OCI-LY7 (cell line): Measurements from ENCODE around the gene ANKRD9. TPM values are rescaled to one million over a fixed set of nuclear protein-coding genes. Genes with fewer than 3 reads are reported as not detected.

Experiments
- BruUV-seq: library from RNA; stranded (reverse); fragments of 400-500 nt; replicated peaks from 2 replicates; lab custom pipeline; 2021; lab: Mats Ljungman, UMichigan
- CTCF ChIA-PET: fragments of 300-600 bp; sonication (Branson Sonifier 250); formaldehyde crosslinking; loops from one replicate; lab custom pipeline; 2022; ENCODE audit warnings: antibody characterized with exemption; ENCODE audit not compliant: unreplicated experiment; lab: Charles Lee
- POLR2A ChIA-PET: fragments of 300-600 bp; sonication (Branson Sonifier 250); formaldehyde crosslinking; loops from one replicate; lab custom pipeline; 2022; ENCODE audit warnings: antibody characterized with exemption; lab: Charles Lee
- DNase-seq: peaks from one replicate; pipeline ENCODE4 v3.0.0-alpha.2; 2015; ENCODE audit warnings: low spot score
- H2AFZ ChIP-seq: fragments of 200-600 bp; sonication (generic), shearing (Covaris generic); 2 replicates; pipeline ENCODE4 v1.6.1; 2014; ENCODE audit warnings: mild to moderate bottlenecking, antibody characterized with exemption, low read length, moderate library complexity
- H3K27ac ChIP-seq: fragments of 200-600 bp; sonication (generic); 2 replicates; pipeline ENCODE4 v1.5.1; 2014; ENCODE audit warnings: mixed run types, low read depth, mild to moderate bottlenecking, moderate library complexity, low read length, inconsistent platforms; ENCODE audit not compliant: poor library complexity, severe bottlenecking
- H3K36me3 ChIP-seq: fragments of 200-600 bp; sonication (generic); 2 replicates; pipeline ENCODE4 v1.6.1; 2014; ENCODE audit warnings: mild to moderate bottlenecking, antibody characterized with exemption, low read length, moderate library complexity, mixed read lengths; ENCODE audit not compliant: insufficient read depth
- H3K4me1 ChIP-seq: fragments of 200-600 bp; sonication (generic); 2 replicates; pipeline ENCODE4 v1.5.1; 2014; ENCODE audit warnings: mild to moderate bottlenecking, low read length; ENCODE audit not compliant: insufficient read depth, poor library complexity, severe bottlenecking
- H3K4me2 ChIP-seq: fragments of 200-600 bp; sonication (generic); 2 replicates; pipeline ENCODE4 v1.6.1; 2014; ENCODE audit warnings: mild to moderate bottlenecking, low read length
- H3K4me3 ChIP-seq: fragments of 200-600 bp; sonication (generic); 2 replicates; pipeline ENCODE4 v1.5.1; 2014; ENCODE audit warnings: mild to moderate bottlenecking, low read depth, low read length; ENCODE audit not compliant: poor library complexity, severe bottlenecking
- H3K79me2 ChIP-seq: fragments of 200-600 bp; sonication (generic); 2 replicates; pipeline ENCODE4 v1.6.1; 2016; ENCODE audit warnings: low read depth, mild to moderate bottlenecking, low read length, moderate library complexity, mixed read lengths; ENCODE audit not compliant: insufficient read depth
- H3K9me2 ChIP-seq: fragments of 200-600 bp; sonication (generic); 2 replicates; pipeline ENCODE4 v1.6.1; 2016; ENCODE audit warnings: mild to moderate bottlenecking, low read length, mixed read lengths; ENCODE audit not compliant: insufficient read depth
- H3K9me3 ChIP-seq: fragments of 200-600 bp; sonication (generic); 2 replicates; pipeline ENCODE4 v1.6.1; 2014; ENCODE audit warnings: mild to moderate bottlenecking, mixed run types, low read length, mixed read lengths
- H4K20me1 ChIP-seq: fragments of 200-600 bp; sonication (generic); 2 replicates; pipeline ENCODE4 v1.6.1; 2014; ENCODE audit warnings: mild to moderate bottlenecking, antibody characterized with exemption, low read length, moderate library complexity, mixed read lengths; ENCODE audit not compliant: insufficient read depth
- EZH2phosphoT487 ChIP-seq: fragments of 200-600 bp; sonication (generic); IDR thresholded peaks from 2 replicates; pipeline ENCODE4 v1.6.1; 2018; ENCODE audit warnings: low read depth, borderline replicate concordance, mild to moderate bottlenecking, mixed run types, antibody characterized with exemption, low read length, moderate library complexity, mixed read lengths
- intact Hi-C: fragments of 100-400 bp; cut with micrococcal nuclease; formaldehyde crosslinking; loops from one replicate; pipeline ENCODE4 v1.10.0; 2022; ENCODE audit not compliant: unreplicated experiment
- total RNA-seq, 2 experiments: library from RNA; depleted of rRNA in 1 of 2; stranded (reverse); fragments of >200 nt in 1 of 2; shearing (Covaris generic) in 1 of 2; gene quantifications; 2 replicates each; pipeline ENCODE4 v1.2.3, GENCODE V29; 2014 to 2022
- TF ChIP-seq, protein P1 (sequence below): fragments of 200-600 bp; sonication (generic); conservative IDR thresholded peaks from 2 replicates; pipeline ENCODE4 v1.5.1; 2014; ENCODE audit warnings: mild to moderate bottlenecking, antibody characterized with exemption, low read length, moderate library complexity, mixed read lengths

Gene ANKRD9
- total RNA-seq, 2 experiments from 2014 or later: 1.2 to 1.9 TPM

- intact Hi-C loops: no loop called here
- CTCF ChIA-PET: no interaction called here
Observed at GRCh38 chr14:102491366-102491765, 18.2 kb downstream of the ANKRD9 start.

GRCh38 chr14:102490456-102490855 is 19.1 kb downstream of the ANKRD9 start:
- no peak overlapping the region for H3K27ac ChIP-seq
- POLR2A ChIA-PET: no interaction called here
- H4K20me1 ChIP-seq: no peaks in the 10 kb centered on the region
- H2AFZ ChIP-seq: no peak overlapping the region
- H3K36me3 ChIP-seq: no peaks in the 10 kb centered on the region
- no peak overlapping the region for H3K4me2 ChIP-seq
- H3K9me3 ChIP-seq: no peaks in the 10 kb centered on the region
- DNase-seq: no peak
- H3K4me3 ChIP-seq: no peak overlapping the region
- no TSS peak for BruUV-seq
- CTCF ChIA-PET: no interaction called here
- intact Hi-C loops: no loop called here
- H3K9me2 ChIP-seq: no peaks in the 10 kb centered on the region
- H3K79me2 ChIP-seq: no peaks in the 10 kb centered on the region
- TF ChIP-seq EZH2phosphoT487: no peak
- TF ChIP-seq, protein P1, sequence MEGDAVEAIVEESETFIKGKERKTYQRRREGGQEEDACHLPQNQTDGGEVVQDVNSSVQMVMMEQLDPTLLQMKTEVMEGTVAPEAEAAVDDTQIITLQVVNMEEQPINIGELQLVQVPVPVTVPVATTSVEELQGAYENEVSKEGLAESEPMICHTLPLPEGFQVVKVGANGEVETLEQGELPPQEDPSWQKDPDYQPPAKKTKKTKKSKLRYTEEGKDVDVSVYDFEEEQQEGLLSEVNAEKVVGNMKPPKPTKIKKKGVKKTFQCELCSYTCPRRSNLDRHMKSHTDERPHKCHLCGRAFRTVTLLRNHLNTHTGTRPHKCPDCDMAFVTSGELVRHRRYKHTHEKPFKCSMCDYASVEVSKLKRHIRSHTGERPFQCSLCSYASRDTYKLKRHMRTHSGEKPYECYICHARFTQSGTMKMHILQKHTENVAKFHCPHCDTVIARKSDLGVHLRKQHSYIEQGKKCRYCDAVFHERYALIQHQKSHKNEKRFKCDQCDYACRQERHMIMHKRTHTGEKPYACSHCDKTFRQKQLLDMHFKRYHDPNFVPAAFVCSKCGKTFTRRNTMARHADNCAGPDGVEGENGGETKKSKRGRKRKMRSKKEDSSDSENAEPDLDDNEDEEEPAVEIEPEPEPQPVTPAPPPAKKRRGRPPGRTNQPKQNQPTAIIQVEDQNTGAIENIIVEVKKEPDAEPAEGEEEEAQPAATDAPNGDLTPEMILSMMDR: no peak
- no peaks in the 10 kb centered on the region for H3K4me1 ChIP-seq

More at GRCh38 chr14:102491366-102491765, 18.2 kb downstream of the ANKRD9 start:
- POLR2A ChIA-PET: no interaction called here
- no peak overlapping the region for H3K4me2 ChIP-seq
- no peak for TF ChIP-seq EZH2phosphoT487
- TF ChIP-seq, protein P1: no peak
- no peak overlapping the region for H3K27ac ChIP-seq
- no peaks in the 10 kb centered on the region for H4K20me1 ChIP-seq
- H3K9me2 ChIP-seq: no peaks in the 10 kb centered on the region
- H3K9me3 ChIP-seq: no peaks in the 10 kb centered on the region
- no peak overlapping the region for H3K4me3 ChIP-seq
- no peaks in the 10 kb centered on the region for H3K79me2 ChIP-seq
- H3K4me1 ChIP-seq: no peaks in the 10 kb centered on the region
- no peak for DNase-seq
- no peaks in the 10 kb centered on the region for H3K36me3 ChIP-seq
- no TSS peak for BruUV-seq
- no peak overlapping the region for H2AFZ ChIP-seq

- Histone ChIP-seq H3K4me3 (no peak overlapping the region), H3K9me3 (no peaks in the 10 kb centered on the region), H4K20me1 (no peaks in the 10 kb centered on the region), H3K27ac (no peak overlapping the region), H3K79me2 (no peaks in the 10 kb centered on the region), H2AFZ (no peak overlapping the region), H3K36me3 (no peaks in the 10 kb centered on the region), H3K9me2 (no peaks in the 10 kb centered on the region), H3K4me1 (no peaks in the 10 kb centered on the region), H3K4me2 (no peak overlapping the region)
- intact Hi-C loops: no loop called here
- ChIA-PET POLR2A (no interaction called here), CTCF (no interaction called here)
- DNase-seq: no peak
- BruUV-seq: no TSS peak
- TF ChIP-seq, protein P1: no peak
- TF ChIP-seq EZH2phosphoT487: no peak
Observed at GRCh38 chr14:102487204-102487577, 22.4 kb downstream of the ANKRD9 start.
